CD4-positive, alpha-beta T cell treated with Interleukin-4 for 1 hour (primary cell): Measurements from ENCODE around the gene SYNPO2.
A peak's percentile ranks its signal among the peaks of the same experiment; 100 is the strongest.
"Not testable (repeated sequence)": the region's sequence is repeated elsewhere in the genome, so short reads cannot be mapped to it uniquely, and the experiment has no call there.

ENCODE experiments used
- DNase-seq, 2 donors: peaks; one replicate each; pipeline ENCODE4 v3.0.0-alpha.2; 2020 to 2022

The SYNPO2 gene

GRCh38 chr4:119034276-119035008 lies 145.8 kb downstream of the SYNPO2 start:
- no peak for DNase-seq

- no peak for DNase-seq
These were observed 147.5 kb downstream of the SYNPO2 start for GRCh38 chr4:119035951-119036737.

GRCh38 chr4:119037709-119038108 lies 149.1 kb downstream of the SYNPO2 start:
- no peak for DNase-seq

GRCh38 chr4:119038116-119038841 lies 149.6 kb downstream of the SYNPO2 start:
- no peak for DNase-seq

GRCh38 chr4:119039160-119039559 lies 150.5 kb downstream of the SYNPO2 start:
- DNase-seq, result no peak

- no peak for DNase-seq
These were observed 151.1 kb downstream of the SYNPO2 start for GRCh38 chr4:119039779-119040178.

GRCh38 chr4:119040261-119040660 lies 151.6 kb downstream of the SYNPO2 start:
- no peak for DNase-seq

- no peak for DNase-seq
These were observed 152.1 kb downstream of the SYNPO2 start for GRCh38 chr4:119040694-119041185.

GRCh38 chr4:119041396-119041795 lies 152.7 kb downstream of the SYNPO2 start:
- DNase-seq, result no peak

- DNase-seq, result peak; percentile 65 to 69
These were observed 153.4 kb downstream of the SYNPO2 start for GRCh38 chr4:119041951-119042560.

- no peak for DNase-seq
These were observed 157.6 kb downstream of the SYNPO2 start for GRCh38 chr4:119046263-119046662.

GRCh38 chr4:119047059-119047458 lies 158.4 kb downstream of the SYNPO2 start:
- not testable (repeated sequence) for DNase-seq

GRCh38 chr4:119048446-119048845 lies 159.8 kb downstream of the SYNPO2 start:
- DNase-seq, result no peak

GRCh38 chr4:119049342-119049741 lies 160.7 kb downstream of the SYNPO2 start:
- DNase-seq, result no peak

- DNase-seq, result no peak
These were observed 162.0 kb downstream of the SYNPO2 start for GRCh38 chr4:119050527-119051090.

GRCh38 chr4:119053245-119053644 lies 164.6 kb downstream of the SYNPO2 start:
- DNase-seq, result no peak

GRCh38 chr4:119053997-119054396 lies 165.3 kb downstream of the SYNPO2 start:
- no peak for DNase-seq

GRCh38 chr4:119057417-119057816 lies 168.8 kb downstream of the SYNPO2 start:
- DNase-seq, result no peak

- no peak for DNase-seq
These were observed 170.6 kb downstream of the SYNPO2 start for GRCh38 chr4:119059221-119059620.

- DNase-seq, result not testable (repeated sequence)
These were observed 178.5 kb downstream of the SYNPO2 start for GRCh38 chr4:119067125-119067524.

GRCh38 chr4:119067670-119068360 lies 179.2 kb downstream of the SYNPO2 start:
- DNase-seq, result not testable (repeated sequence)

GRCh38 chr4:119068529-119068962 lies 179.9 kb downstream of the SYNPO2 start:
- no peak for DNase-seq
